GM19463 (cell line): ENCODE results near the gene RPS6KA5.

Experiments
- ATAC-seq: cut with Tn5 transposase; IDR thresholded peaks from one replicate; pipeline ENCODE4 v1.9.1; 2021; ENCODE audit warnings: mild to moderate bottlenecking, moderate library complexity; ENCODE audit not compliant: unreplicated experiment

RPS6KA5 gene

DNA sequence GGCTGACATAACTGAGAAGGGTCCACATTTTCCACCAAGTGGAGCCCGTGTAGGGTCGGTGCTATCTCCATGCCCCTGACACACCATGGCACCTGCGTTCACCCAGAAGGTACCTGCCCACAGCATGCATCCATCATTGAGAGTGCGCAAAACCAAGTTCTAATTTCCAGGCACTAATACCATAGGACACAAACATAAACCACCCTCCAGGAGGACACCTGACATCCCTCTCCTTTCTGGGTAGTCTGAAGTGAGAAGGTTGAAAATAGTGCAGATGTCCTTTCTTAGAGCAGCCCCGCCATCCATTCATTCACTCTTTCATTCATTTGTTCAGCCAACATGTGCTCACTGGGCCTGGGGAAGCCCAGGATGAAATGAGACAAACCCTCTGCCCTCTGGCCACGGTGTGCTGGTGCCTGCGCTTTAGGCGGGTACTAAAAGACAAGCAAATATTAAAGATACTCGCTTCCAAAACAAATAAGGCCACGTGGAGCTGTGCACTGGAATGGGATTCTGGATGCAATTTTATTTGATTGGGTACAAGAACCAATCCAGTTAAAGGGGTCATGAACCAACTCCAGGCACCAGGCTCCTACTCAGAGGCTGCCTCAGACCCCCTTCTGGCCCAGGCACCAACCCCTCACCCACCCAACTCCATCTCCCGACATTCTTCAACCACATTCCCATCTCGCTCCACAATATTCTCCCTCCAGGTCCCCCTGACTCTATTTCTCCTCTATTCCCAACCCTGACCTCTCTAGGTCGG, 245.5 kb downstream of the RPS6KA5 start:
- no peak for ATAC-seq

DNA sequence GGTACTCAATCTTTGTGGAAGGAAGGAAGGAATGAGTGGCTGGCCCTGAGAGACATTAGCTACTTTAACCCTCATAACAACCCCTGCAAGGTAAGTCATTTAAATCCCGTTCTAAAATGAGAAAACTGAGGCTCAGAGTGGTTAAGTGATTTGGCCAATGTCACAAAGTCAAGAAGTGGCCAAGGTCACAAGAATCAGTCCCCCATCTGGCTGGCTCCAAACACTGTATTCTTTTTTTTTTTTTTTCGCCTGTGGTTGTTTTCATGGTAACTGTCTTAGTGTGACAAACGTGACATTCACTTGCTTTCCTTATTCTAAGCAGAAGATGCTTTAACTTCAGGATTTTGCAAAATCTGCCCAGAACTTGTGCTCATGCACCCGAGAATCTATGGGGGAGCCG, 247.0 kb downstream of the RPS6KA5 start:
- ATAC-seq = no peak

DNA sequence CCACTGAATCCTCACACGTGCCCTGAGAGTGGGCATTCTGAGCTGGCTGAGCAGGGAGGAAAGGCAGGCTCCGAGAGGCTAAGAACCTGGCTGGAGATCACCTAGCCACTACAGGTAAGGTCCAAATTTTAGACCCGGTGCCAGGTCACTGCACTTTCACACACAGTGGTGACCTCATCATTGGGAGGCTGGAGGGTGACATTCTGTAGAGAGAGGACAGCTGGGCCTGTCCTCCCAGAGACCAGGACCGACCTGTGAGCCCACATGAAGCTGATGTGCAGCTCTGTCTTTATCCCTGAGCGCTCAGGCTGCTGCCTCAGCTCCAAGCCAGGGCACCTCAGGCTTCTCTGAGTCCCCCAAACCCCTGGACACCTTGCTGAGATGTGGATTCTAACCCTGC, 248.3 kb downstream of the RPS6KA5 start:
- ATAC-seq = no peak

DNA sequence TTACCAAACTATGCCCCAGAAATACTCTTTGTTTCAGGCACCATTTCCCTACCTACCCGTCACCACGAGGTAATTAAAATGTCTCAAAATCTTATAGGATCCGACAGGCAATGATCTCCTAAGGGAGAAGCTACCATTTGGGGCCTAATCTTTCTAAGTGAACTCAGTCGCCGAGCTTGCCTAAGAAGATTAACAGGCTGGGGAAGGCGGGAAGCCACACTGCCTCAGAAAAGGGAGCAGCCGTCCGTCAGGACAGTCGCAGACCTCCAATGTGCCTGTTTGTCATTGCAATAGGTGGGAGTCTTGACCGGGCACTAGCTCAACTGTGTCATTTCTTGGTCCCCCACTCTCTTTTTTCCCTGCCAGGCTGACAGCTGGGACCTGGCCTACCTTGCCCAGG, 248.8 kb downstream of the RPS6KA5 start:
- ATAC-seq = no peak

- ATAC-seq = no peak
Measured at GRCh38 chr14:90810806-90811205, 249.6 kb downstream of the RPS6KA5 start.

- ATAC-seq = no peak
Measured at GRCh38 chr14:90809530-90810312, 250.7 kb downstream of the RPS6KA5 start.

- no peak for ATAC-seq
Measured at GRCh38 chr14:90808759-90809529, 251.5 kb downstream of the RPS6KA5 start.

- ATAC-seq = no peak
Measured at GRCh38 chr14:90807060-90807459, 253.4 kb downstream of the RPS6KA5 start.

- ATAC-seq = no peak
Measured at GRCh38 chr14:90805662-90806540, 254.5 kb downstream of the RPS6KA5 start.

GRCh38 chr14:90805084-90805391, 255.4 kb downstream of the RPS6KA5 start:
- no peak for ATAC-seq

GRCh38 chr14:90804292-90805083, 256.0 kb downstream of the RPS6KA5 start:
- no peak for ATAC-seq

DNA sequence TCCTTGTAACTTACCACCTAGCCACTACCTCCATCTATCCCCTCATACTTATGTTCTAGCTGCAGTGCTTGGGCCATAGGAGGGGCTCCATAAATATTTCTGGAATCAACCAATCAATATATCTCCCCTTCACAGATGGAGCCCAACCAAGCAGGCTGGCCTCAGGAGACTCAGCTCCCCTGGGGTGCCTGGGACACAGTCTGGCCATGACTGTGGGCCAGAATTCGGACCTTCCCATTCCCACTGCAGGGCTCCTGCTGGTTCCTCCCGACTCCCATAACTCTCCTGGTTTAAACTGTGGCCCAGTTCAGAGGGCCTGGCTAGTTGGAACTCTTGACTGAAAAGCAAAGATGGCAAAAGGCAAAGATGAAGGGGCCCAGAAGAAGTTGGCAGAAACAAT, 257.2 kb downstream of the RPS6KA5 start:
- ATAC-seq = no peak

DNA sequence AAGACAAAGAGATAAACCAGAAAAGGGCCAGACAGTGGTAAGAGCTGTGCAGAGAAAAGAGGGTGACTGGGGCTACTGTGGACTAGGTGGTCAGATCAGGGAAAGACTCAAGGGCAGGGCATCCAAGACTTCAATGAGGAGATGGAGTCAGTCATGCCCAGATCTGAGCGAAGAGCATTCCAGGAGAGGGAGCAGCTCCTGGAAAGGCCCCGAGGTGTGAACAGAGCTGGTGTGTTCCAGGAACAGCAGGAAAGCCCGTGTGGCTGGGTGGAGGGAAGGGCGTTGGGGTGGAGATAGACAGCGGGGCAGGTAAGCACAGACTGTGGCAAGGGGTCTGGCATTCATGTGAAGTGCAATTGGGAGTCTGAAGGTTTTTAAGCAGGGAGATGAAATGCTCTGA, 261.0 kb downstream of the RPS6KA5 start:
- ATAC-seq = no peak

- ATAC-seq = no peak
Measured at GRCh38 chr14:90797919-90798318, 262.5 kb downstream of the RPS6KA5 start.
